NCI-H2107 (cell line): Measurements from ENCODE around the gene DTL.
A peak's percentile ranks its signal among the peaks of the same experiment; 100 is the strongest.

Experiments
- DNase-seq: peaks from one replicate; lab custom pipeline; 2025; lab: John Stamatoyannopoulos, UW

DTL gene

GRCh38 chr1:212127221-212127620, 91.7 kb downstream of the DTL start:
- DNase-seq: no peak

DNA sequence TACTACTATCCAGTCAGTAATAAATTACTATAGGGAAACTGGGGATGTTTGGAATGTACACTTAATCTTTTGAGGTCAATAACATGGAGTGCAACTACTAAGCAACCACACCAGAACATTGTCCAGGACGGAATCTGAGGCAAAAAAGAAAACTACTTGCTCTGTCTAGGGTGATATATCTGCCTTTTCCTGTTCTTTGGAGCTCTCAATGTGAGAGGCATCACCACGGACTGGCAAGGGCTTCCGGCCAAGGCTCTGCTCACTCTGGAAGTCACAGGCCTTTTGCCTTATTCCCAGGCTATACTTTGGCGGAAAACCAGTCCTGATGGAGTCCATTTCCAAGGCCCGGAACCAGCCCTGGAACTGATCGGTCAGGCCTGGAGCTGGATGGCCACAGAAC, 94.2 kb downstream of the DTL start:
- no peak for DNase-seq

- no peak for DNase-seq
Observed at GRCh38 chr1:212132025-212132424, 96.5 kb downstream of the DTL start.

GRCh38 chr1:212133319-212133718, 97.8 kb downstream of the DTL start:
- no peak for DNase-seq

- no peak for DNase-seq
Observed at GRCh38 chr1:212135166-212135565, 99.6 kb downstream of the DTL start.

DNA sequence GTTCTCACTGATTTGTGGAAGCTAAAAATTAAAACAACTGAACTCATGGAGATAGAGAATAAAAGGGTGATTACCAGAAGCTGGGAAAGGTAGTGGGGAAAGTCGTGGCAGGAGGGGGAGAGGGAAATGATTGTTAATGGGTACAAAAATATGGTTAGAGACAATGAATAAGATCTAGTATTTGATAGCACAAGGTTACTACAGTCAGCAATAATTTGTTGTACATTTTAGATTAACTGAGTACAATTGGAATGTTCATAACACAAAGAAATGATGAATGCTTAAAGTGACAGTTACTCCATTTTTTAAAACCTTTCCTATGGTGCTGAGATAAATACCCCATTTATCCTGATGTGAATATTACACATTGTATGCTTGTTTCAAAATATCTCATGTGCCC, 102.3 kb downstream of the DTL start:
- no peak for DNase-seq

DNA sequence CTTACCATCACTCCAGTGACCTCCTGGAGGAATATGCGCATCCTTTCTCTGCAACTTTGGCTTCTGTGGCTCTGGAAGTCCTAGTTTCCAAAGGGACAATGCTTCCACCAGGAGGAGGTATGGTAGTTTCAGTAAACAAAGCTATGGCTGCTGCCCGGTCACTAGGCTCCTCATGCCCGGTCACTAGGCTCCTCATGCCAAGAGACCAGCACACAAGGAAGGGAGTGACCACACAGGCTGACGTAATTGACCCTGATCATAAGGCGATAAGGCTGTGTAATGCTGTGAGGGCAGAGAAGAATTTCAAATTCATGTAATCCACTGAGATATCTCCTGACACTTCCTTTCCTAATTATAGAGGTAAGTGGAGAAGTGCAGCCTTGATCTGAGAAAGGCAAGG, 102.9 kb downstream of the DTL start:
- no peak for DNase-seq

GRCh38 chr1:212139526-212140135, 104.1 kb downstream of the DTL start:
- DNase-seq: no peak

- no peak for DNase-seq
Observed at GRCh38 chr1:212141404-212141803, 105.9 kb downstream of the DTL start.

DNA sequence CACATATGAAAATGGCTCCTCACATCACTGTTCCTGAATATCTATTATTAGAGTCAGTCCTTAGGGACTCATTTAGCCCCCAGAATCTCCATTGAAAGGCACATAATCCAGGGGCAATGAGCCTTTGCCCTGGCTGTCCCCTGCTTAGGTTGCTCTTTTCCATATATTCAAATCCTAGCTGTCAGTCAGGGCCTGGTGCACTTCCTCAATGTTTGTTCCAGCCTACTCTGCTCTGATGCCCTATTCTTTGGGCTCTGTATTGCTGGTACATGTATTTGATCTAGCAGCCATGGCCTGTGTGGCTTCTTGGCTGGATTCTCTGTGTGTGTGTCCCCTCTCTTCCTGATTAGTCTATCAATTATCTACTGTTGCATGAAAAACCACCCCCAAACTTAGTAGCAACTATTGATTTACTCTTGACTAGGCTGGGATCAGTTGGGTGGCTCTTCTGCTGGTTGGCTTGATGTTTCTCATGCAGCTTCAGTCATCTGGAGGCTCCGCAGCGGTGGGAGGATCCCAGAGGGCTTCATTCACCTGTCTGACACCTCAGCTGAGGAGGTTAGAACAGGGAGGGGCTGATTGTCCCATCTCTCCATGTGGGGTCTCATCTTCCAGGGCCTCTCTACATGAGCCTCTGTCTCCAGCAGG, 107.5 kb downstream of the DTL start:
- DNase-seq: no peak

- DNase-seq: peak; percentile 82
Observed at GRCh38 chr1:212147581-212148033, 112.1 kb downstream of the DTL start.

GRCh38 chr1:212149566-212149965, 114.0 kb downstream of the DTL start:
- no peak for DNase-seq

DNA sequence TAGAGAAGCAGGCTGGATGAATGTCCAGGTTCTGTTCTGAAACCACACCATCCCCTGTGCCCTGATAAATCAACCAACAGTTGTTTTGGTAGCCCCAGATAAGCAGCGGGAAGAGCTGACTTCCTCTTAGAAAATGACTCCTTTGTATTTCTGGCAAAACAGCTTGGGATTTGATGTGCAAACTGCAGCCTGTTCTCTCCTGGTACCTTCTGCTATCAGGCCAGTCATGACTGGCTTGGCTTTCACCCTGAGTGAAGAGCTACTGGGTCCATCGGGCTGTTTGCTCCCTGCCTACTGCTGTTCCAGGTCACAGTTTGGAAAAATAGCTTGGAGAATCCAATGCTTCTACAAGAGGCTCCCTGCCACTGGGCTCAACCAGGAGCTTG, 116.8 kb downstream of the DTL start:
- DNase-seq: no peak

DNA sequence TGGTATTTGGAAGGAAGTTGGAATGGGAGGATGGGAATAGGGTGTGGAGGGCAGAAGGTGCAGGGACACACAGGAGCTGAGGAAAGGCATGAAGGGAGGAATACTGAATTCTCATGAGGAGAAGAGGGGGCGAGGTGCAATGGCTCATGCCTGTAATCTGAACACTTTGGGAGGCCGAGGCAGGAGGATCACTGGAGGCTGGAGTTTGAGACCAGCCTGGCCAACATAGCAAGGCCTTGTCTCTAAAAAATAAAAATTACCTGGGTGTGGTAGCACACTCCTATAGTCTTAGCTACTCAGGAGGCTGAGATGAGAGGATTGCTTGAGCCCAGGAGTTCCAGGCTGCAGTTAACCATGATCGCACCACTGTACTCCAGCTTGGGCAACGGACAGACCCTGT, 117.3 kb downstream of the DTL start:
- DNase-seq: no peak

DNA sequence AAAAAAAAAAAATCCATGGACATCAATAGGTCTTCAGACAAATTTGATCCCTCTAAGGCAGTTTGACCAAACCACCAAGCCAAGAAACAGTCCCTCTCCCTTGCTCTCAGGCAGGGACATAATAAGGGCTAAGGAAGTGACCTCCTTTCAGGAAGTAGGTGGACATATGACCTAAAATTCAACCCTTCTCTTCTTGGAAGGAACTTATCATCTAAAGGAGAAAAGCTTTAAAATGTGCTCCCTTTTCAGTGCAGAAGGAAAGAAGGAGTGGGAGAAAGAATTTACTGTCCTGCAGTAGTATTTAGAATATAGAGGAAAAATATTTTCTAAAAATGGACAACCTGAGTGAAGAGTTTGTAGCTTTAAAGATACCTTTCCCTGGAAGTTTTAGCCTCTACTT, 118.1 kb downstream of the DTL start:
- DNase-seq: no peak
